Smooth muscle cell of the umbilical artery (primary cell): ENCODE results near the gene SUV39H1. TPM values are rescaled to one million over a fixed set of nuclear protein-coding genes. Genes with fewer than 3 reads are reported as not detected.

ENCODE experiments used
- total RNA-seq: library from RNA; depleted of rRNA; stranded (reverse); fragments of >200 nt; gene quantifications from 2 replicates; pipeline ENCODE4 v1.2.3, GENCODE V29; 2014

The SUV39H1 gene, protein sequence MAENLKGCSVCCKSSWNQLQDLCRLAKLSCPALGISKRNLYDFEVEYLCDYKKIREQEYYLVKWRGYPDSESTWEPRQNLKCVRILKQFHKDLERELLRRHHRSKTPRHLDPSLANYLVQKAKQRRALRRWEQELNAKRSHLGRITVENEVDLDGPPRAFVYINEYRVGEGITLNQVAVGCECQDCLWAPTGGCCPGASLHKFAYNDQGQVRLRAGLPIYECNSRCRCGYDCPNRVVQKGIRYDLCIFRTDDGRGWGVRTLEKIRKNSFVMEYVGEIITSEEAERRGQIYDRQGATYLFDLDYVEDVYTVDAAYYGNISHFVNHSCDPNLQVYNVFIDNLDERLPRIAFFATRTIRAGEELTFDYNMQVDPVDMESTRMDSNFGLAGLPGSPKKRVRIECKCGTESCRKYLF
- total RNA-seq: 1.2 and 3.8 TPM in 2 replicates

DNA sequence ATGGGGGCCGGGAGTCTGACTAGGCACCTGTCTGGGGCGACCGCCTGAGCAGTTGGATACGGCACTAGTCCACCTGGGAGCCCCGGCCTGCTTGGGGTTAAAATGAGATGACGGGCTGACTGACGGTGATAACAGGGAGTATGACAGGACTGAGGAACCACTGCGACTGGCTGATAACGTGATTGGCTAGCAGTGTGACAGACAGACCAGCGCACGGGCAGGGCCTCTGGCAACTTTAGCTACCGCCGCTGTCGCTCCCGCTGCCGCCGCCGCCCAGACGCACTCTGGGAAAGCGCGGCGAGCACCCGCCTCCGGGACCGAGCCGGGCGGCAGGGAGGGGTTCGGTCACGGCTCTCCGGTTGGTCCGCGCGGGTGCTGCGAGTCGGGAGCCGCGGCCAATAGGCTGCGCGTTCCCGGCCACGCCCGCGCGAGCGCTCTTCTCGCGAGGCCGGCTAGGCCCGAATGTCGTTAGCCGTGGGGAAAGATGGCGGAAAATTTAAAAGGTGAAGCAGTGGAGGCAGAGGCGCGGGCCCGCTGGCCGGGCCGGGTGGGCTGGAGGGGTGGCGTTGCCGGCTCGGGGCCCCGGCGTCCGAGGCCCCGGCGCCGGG, at the start of gene SUV39H1:
Gene SUV39H1, plus strand, starts transcription at position 434 of the 608 bp plus-strand sequence. Its CDS starts 51 bp downstream, at position 485.

DNA sequence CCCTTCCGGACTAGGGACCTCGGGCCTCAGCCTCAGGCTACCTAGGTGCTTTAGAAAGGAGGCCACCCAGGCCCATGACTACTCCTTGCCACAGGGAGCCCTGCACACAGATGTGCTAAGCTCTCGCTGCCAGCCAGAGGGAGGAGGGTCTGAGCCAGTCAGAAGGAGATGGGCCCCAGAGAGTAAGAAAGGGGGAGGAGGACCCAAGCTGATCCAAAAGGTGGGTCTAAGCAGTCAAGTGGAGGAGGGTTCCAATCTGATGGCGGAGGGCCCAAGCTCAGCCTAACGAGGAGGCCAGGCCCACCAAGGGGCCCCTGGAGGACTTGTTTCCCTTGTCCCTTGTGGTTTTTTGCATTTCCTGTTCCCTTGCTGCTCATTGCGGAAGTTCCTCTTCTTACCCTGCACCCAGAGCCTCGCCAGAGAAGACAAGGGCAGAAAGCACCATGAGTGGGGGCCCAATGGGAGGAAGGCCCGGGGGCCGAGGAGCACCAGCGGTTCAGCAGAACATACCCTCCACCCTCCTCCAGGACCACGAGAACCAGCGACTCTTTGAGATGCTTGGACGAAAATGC, 13.0 kb upstream of the SUV39H1 start, which contains the start of gene WAS:
Gene WAS, plus strand, starts transcription at position 389 of the 572 bp plus-strand sequence. Its CDS starts 55 bp downstream, at position 444.

Other genes starting within 250 kb of the SUV39H1 start
- gene SLC38A5, start 226.5 kb upstream of the SUV39H1 start, total RNA-seq: 30.6 and 61.8 TPM in 2 replicates
- 49.3 and 61.4 TPM in 2 replicates for gene FTSJ1, start 220.5 kb upstream of the SUV39H1 start, total RNA-seq
- 9.3 and 10.4 TPM in 2 replicates for gene PORCN, start 187.7 kb upstream of the SUV39H1 start, total RNA-seq
- gene EBP, start 174.9 kb upstream of the SUV39H1 start, total RNA-seq: 35.6 and 45.4 TPM in 2 replicates
- 3.3 and 8.5 TPM in 2 replicates for gene TBC1D25, start 157.0 kb upstream of the SUV39H1 start, total RNA-seq
- 53.3 and 64.1 TPM in 2 replicates for gene RBM3, start 122.2 kb upstream of the SUV39H1 start, total RNA-seq
- 75.9 and 76.6 TPM in 2 replicates for gene WDR13, start 99.2 kb upstream of the SUV39H1 start, total RNA-seq
- 0.30 and 0.51 TPM in 2 replicates for gene WAS, start 12.9 kb upstream of the SUV39H1 start, total RNA-seq
- gene GLOD5, start 65.0 kb downstream of the SUV39H1 start, total RNA-seq: not detected in 2 replicates
- not detected in 2 replicates for gene GATA1, start 89.9 kb downstream of the SUV39H1 start, total RNA-seq
- gene HDAC6, start 105.3 kb downstream of the SUV39H1 start, total RNA-seq: 32.1 and 37.5 TPM in 2 replicates
- gene ERAS, start 129.8 kb downstream of the SUV39H1 start, total RNA-seq: not detected in 2 replicates
- 1.1 and 1.2 TPM in 2 replicates for gene PCSK1N, start 138.9 kb downstream of the SUV39H1 start, total RNA-seq
- gene TIMM17B, start 201.0 kb downstream of the SUV39H1 start, total RNA-seq: 27.3 and 34.1 TPM in 2 replicates
- 25.8 and 29.2 TPM in 2 replicates for gene PQBP1, start 201.2 kb downstream of the SUV39H1 start, total RNA-seq
- gene SLC35A2, start 214.9 kb downstream of the SUV39H1 start, total RNA-seq: 14.3 and 25.7 TPM in 2 replicates
- 6.8 and 9.5 TPM in 2 replicates for gene PIM2, start 222.3 kb downstream of the SUV39H1 start, total RNA-seq